ENCODE results near the gene ALG11. TPM values are rescaled to one million over a fixed set of nuclear protein-coding genes. Genes with fewer than 3 reads are reported as not detected.
A peak's percentile ranks its signal among the peaks of the same experiment; 100 is the strongest.

Gene ALG11
- total RNA-seq, 1 experiment from 2014 or later = 30.9 TPM

DNA sequence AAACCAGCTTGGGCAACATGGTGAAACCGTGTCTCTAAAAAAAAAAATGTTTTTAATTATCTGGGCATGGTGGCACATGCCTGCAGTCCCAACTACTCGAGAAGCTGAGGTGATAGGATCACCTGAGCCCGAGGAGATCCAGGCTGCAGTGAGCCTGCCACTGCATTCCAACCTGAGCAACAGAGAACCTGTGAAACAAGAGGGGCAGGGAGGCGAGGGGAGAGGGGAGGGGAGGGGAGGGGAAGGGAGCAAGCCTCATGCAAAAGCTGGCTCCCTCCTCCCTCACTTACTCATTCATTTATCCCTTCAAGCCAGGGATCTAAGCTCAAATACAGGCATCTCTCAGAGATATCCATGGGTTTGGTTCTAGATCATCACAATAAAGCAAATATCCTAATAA, 9.8 kb upstream of the ALG11 start:
- no peak overlapping the region for H3K27ac ChIP-seq (ENCODE audit: low read depth, low read length, poor library complexity, severe bottlenecking)
- intact Hi-C loops (cut with micrococcal nuclease; ENCODE audit: unreplicated experiment) = loop anchor here (5.0 kb wide), 1 partner anchor 200 kb away; no protein-coding TSS in a partner anchor
- no peak overlapping the region for H3K4me3 ChIP-seq (ENCODE audit: low read depth, low read length, poor library complexity, severe bottlenecking)
- TF ChIP-seq, protein P1, sequence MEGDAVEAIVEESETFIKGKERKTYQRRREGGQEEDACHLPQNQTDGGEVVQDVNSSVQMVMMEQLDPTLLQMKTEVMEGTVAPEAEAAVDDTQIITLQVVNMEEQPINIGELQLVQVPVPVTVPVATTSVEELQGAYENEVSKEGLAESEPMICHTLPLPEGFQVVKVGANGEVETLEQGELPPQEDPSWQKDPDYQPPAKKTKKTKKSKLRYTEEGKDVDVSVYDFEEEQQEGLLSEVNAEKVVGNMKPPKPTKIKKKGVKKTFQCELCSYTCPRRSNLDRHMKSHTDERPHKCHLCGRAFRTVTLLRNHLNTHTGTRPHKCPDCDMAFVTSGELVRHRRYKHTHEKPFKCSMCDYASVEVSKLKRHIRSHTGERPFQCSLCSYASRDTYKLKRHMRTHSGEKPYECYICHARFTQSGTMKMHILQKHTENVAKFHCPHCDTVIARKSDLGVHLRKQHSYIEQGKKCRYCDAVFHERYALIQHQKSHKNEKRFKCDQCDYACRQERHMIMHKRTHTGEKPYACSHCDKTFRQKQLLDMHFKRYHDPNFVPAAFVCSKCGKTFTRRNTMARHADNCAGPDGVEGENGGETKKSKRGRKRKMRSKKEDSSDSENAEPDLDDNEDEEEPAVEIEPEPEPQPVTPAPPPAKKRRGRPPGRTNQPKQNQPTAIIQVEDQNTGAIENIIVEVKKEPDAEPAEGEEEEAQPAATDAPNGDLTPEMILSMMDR (conservative IDR thresholded peaks at IDR 0.05; ENCODE audit: low read depth, low read length) = no peak
- no peak for TF ChIP-seq EZH2 (IDR thresholded peaks at IDR 0.05; ENCODE audit: borderline replicate concordance, low read depth, low read length, poor library complexity, severe bottlenecking)
- no peaks in the 10 kb centered on the region for H3K9me3 ChIP-seq (ENCODE audit: low read depth, low read length, poor library complexity, severe bottlenecking)
- ChIA-PET POLR2A (ENCODE audit: low non-redundant PET) (no interaction called here), CTCF (no interaction called here)
- BruUV-seq (replicated peaks) = no TSS peak
- H3K27me3 ChIP-seq (replicated peaks; ENCODE audit: insufficient read depth, low read depth, low read length, poor library complexity) = no peaks in the 10 kb centered on the region
- DNase-seq (ENCODE audit: low spot score) = no peak
- no peaks in the 10 kb centered on the region for H3K4me1 ChIP-seq (ENCODE audit: insufficient read depth, low read length, poor library complexity, severe bottlenecking)
- H3K36me3 ChIP-seq (ENCODE audit: insufficient read depth, low read length, poor library complexity, severe bottlenecking) = no peaks in the 10 kb centered on the region

DNA sequence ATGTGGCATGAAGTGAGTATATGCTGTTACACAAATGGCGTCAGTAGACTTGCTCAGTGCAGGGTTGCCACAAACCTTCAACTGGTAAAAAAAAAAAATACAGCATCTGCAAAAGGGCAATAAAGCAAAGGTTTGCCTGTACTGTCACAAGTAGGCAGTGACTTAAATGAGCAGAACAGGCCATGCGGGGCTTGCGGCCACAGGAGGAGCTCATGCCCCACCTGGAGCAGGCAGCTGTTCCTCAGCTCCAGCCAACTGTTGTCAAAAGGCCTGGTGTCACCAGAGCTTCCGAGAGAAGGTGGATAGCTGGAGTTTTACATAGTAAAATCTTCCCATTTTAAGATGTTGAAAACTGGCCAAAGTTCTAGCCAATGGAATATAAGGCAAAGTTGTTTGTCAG, 8.7 kb upstream of the ALG11 start:
- ChIA-PET CTCF (no interaction called here), POLR2A (ENCODE audit: low non-redundant PET) (no interaction called here)
- no peaks in the 10 kb centered on the region for H3K36me3 ChIP-seq (ENCODE audit: insufficient read depth, low read length, poor library complexity, severe bottlenecking)
- H3K9me3 ChIP-seq (ENCODE audit: low read depth, low read length, poor library complexity, severe bottlenecking) = no peaks in the 10 kb centered on the region
- no TSS peak for BruUV-seq (replicated peaks)
- no peaks in the 10 kb centered on the region for H3K27me3 ChIP-seq (replicated peaks; ENCODE audit: insufficient read depth, low read depth, low read length, poor library complexity)
- no peak for DNase-seq (ENCODE audit: low spot score)
- H3K27ac ChIP-seq (ENCODE audit: low read depth, low read length, poor library complexity, severe bottlenecking) = no peak overlapping the region
- intact Hi-C loops (cut with micrococcal nuclease; ENCODE audit: unreplicated experiment) = loop anchor here (5.0 kb wide), 1 partner anchor 199 kb away; no protein-coding TSS in a partner anchor
- H3K4me1 ChIP-seq (ENCODE audit: insufficient read depth, low read length, poor library complexity, severe bottlenecking) = no peaks in the 10 kb centered on the region
- TF ChIP-seq, protein P1 (conservative IDR thresholded peaks at IDR 0.05; ENCODE audit: low read depth, low read length) = no peak
- TF ChIP-seq EZH2 (IDR thresholded peaks at IDR 0.05; ENCODE audit: borderline replicate concordance, low read depth, low read length, poor library complexity, severe bottlenecking) = no peak
- H3K4me3 ChIP-seq (ENCODE audit: low read depth, low read length, poor library complexity, severe bottlenecking) = no peak overlapping the region

DNA sequence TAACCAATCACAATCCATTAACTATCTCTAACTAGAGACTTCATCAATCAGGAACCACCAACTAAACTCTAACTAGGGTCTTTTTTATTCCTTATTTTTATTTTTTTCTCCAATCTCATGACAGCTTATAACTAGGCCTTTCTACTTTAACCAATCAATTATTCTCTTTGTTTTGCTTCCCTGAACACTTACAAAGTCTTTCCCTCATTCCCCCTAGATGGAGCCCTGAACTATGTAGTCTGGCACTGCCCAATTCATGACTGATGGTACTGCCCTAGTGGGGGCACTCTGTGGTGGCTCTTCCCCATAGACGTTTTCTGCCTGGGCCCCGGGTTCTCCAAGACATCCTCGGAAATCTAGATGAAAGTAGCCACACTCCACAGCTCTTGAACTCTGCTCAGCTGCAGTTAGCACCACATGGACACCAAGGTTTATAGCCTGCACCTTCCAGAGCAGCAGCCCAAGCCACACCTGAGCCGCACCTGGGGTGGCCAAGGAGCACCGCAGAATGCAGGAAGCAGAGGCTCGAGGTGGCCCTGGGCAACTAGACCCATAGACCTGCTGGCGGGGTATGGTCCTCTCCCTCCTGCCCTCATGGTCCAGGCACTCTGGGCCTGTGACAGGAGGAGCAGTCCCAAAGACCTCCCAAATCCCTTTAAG, 7.6 kb upstream of the ALG11 start:
- POLR2A ChIA-PET (ENCODE audit: low non-redundant PET) = no interaction called here

More for the DNA sequence above, 7.6 kb upstream of the ALG11 start:
- DNase-seq (ENCODE audit: low spot score) = no peak
- H3K36me3 ChIP-seq (ENCODE audit: insufficient read depth, low read length, poor library complexity, severe bottlenecking) = no peaks in the 10 kb centered on the region
- H3K27me3 ChIP-seq (replicated peaks; ENCODE audit: insufficient read depth, low read depth, low read length, poor library complexity) = peaks cover 5% of the 10 kb centered on the region
- intact Hi-C loops (cut with micrococcal nuclease; ENCODE audit: unreplicated experiment) = loop anchor here (5.0 kb wide), 1 partner anchor 198 kb away; no protein-coding TSS in a partner anchor
- CTCF ChIA-PET = no interaction called here
- TF ChIP-seq EZH2 (IDR thresholded peaks at IDR 0.05; ENCODE audit: borderline replicate concordance, low read depth, low read length, poor library complexity, severe bottlenecking) = no peak
- TF ChIP-seq, protein P1 (conservative IDR thresholded peaks at IDR 0.05; ENCODE audit: low read depth, low read length) = 0 out of 2 replicates have a peak, but pooled peaks have one; percentile 13
- no peaks in the 10 kb centered on the region for H3K9me3 ChIP-seq (ENCODE audit: low read depth, low read length, poor library complexity, severe bottlenecking)
- H3K4me1 ChIP-seq (ENCODE audit: insufficient read depth, low read length, poor library complexity, severe bottlenecking) = no peaks in the 10 kb centered on the region
- H3K27ac ChIP-seq (ENCODE audit: low read depth, low read length, poor library complexity, severe bottlenecking) = no peak overlapping the region
- no peak overlapping the region for H3K4me3 ChIP-seq (ENCODE audit: low read depth, low read length, poor library complexity, severe bottlenecking)
- no TSS peak for BruUV-seq (replicated peaks)

All from A673 (cell line).